SKM-1 (cell line): Measurements from ENCODE around the gene BRPF1.

ENCODE experiments used
- DNase-seq: peaks from one replicate; lab custom pipeline; 2025; ENCODE audit not compliant: unreplicated experiment; lab: John Stamatoyannopoulos, UW

The BRPF1 gene

DNA sequence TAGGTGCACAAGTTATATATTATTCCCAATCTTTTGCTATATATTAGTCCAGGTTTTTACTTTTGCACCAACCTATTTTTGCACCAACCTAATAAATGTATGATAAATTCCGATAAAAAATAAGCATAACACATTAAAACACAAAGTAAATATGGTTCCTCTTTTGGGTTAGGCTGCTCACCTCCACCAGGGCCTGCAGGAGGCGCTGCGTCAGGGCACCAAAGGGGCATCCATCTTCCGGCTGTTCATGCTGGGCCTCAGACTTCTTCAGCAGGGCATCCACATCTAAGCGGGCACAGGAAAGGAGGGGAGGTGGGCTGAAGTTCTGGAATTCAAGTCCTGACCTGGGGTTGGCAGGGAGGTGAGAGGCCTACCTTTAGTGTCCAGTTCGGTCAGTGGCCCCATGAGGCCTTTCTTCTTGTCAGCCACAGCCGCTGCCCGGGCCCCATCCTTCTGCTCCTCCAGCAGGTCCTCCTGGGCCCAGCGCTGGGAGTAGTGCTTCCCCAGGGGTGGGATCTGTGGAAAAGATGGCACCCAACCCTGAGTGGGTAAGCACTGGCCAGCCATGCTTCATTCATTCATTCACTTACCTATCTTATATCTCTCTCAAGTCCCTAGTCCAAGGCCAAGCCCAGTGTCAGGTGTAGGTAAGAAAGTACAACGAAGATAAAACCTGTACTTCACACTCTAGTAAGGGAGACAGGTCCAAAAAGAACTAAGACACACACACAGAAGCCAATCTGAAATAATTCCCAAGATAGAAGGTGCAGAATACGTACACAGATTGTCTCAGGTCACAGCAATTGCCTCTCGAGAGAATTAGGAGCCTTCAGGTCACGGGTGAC, 55.5 kb downstream of the BRPF1 start:
- DNase-seq, result no peak

DNA sequence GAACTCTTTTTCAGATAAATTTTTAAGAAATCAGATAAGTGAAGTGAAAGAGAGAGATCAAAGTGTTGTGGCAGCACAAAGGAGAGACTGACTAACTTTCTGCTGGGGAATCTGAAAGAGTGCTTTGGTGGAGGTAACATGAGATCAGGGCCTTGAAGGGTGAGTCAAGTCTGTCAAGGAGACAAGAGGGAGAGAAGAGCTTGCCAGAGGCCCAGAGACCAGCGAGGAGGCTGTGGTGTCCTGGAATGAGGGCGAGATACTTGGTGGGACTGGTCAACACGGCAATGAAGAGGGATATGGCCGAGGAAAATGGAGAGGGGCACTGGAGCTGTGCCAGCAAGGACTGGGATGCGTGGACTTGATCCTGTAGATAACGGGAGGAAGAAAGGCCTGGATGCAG, 56.2 kb downstream of the BRPF1 start:
- no peak for DNase-seq

DNA sequence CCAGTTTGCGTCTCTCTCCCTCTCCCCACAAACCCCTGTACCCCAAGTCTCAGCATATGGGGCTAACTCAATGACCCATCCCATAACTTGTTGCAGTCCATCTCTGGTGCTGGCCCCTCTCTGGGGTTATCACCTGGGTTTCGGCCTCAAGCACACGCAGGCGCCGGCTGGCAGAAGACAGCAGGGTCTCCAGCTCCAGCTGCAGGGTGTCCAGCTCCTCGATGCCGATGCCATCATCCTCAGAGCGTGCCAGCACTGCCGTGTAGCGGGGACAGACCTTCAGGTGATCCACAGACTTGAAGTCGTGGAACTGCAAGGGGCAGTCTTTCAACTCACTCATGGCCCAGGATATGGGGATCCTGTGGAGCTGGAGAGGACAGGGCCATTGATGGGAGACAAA, 59.6 kb downstream of the BRPF1 start:
- no peak for DNase-seq

DNA sequence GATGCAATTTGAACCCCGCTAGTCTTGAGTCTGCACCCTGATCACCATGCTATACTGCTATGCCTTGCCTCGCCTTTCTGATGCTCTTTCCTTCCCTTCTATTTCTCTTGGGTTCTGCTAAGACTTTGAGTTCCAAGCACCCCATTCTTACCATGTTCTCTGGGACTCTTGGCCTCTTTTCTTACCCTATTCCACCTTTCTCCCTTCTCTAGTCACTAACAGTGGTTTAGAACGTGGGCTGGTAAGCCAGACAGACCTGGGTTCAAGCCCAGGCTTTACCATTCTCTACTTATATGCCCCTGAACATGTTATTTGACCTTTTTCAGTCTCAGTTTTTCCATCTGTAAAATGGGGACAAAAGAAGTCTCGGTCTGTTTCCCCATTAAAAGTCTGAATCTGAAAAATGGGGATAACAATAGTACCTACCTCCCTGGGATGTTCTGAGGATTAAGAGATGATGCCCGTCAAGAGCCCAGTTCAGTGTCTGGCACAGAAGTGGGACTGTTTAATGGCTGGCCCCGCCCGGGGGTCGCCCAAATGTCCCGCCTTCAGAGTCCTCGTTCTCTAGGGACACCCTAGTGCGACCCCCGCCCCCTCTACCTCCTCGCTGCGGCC, 60.4 kb downstream of the BRPF1 start:
- DNase-seq, result peak; percentile 75

DNA sequence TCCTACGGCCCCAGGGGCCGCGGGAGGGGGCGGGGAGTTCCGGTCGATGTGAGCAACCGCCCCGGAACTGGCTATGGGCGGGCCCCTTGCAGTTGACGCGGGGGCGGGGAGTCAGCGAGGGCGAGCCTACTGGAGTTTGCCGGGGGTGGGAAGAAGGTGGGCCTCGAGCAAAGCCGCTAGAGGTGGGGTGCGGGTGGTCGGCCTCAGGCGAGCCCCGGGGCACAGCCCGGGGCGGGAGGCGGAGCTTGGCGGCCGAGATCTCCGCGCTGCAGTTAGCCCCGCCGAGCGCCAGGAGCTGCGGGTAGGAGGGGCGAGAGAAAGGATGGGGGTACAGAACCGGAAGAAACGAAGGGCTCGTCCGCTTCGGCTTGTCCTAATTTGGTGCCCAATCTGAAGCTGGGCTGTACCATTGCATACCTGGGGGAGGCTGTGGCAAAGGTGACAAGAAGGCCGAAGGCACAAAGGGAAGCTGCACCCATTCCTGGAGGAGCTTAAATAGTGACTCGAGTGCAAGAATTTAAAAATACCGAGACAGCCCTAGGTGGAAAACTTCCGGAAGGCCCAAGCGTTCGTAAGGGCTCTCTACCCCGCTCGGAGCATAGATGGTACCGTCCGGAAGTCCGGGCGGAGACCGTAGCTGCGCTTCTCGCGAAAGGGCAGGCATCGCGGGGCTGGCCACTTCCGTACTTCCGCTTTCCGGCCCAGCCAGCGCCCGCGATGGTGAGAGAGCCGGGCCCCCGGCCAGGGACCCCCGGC, 61.0 kb downstream of the BRPF1 start, which contains the start of the genes ARPC4 and TADA3:
ARPC4 (plus strand) TSS at position 678 of the 756 bp plus-strand sequence; CDS start at position 718, 40 bp downstream.
TADA3 (minus strand) TSS at position 69 of the 756 bp plus-strand sequence. CDS start 1,007 bp downstream, outside the sequence.
- peak; percentile 95 for DNase-seq

DNA sequence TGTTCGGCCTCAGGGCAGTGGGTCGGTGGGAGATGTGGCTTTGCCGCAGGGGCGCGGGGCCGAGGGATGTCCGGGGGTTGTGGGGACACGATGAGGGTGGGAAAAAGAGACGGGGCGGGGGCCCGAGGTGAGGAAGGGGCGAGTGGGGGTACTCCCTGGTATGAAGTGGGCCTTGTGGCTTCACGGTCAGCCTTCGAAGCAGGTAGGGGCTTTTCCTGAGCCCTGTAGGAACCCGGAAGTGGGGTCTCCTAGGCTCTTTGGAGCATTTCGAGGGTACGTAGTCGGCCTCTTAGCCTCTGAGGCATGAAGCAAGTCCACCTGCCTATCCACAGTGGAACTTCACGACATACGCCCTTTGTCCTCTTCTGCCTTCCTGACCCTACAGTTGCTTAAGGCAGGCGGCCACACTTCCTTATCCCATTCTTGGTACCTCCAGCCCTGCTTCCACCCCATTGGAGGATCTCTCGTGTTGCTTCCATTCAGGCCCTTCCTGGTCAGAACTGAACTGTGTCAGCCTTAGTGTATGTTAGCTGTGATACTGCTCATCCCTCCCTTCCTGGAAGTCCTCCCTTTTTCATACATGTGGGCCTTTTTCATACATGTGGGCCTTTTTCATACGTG, 61.7 kb downstream of the BRPF1 start:
- DNase-seq, result peak; percentile 38

DNA sequence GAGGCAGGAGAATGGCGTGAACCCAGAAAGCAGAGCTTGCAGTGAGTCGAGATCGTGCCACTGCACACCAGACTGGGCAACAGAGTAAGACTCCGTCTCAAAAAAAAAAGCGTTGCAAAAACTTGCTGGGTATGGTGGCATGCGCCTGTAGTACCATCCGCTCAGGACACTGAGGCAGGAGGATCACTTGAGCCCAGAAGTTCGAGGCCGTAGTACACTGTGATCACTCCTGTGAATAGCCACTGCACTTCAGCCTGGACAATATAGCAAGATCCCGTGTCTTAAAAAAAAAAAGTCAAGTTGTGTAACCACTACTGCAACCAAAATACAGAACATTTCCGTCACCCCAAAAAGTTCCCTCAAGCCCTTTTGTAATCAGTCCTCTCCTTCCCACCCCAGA, 62.9 kb downstream of the BRPF1 start:
- DNase-seq, result no peak

DNA sequence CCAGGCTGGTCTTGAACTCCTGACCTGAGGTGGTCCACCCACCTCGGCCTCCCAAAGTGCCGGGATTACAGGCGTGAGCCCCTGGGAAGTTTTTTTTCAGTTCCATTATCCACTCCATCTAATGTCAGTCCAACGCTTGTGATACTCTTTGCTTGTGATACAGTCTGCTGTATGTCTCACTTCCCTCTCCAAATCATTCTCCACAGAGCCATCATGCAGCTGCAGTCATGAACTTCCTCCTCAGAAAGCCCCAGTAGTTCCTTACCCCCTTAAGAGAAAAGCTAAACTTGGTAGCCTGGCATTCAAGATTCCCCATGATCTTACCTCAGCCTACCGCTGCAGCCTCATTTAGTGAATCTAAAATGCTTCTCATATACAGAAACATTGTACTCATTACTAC, 63.7 kb downstream of the BRPF1 start:
- no peak for DNase-seq

DNA sequence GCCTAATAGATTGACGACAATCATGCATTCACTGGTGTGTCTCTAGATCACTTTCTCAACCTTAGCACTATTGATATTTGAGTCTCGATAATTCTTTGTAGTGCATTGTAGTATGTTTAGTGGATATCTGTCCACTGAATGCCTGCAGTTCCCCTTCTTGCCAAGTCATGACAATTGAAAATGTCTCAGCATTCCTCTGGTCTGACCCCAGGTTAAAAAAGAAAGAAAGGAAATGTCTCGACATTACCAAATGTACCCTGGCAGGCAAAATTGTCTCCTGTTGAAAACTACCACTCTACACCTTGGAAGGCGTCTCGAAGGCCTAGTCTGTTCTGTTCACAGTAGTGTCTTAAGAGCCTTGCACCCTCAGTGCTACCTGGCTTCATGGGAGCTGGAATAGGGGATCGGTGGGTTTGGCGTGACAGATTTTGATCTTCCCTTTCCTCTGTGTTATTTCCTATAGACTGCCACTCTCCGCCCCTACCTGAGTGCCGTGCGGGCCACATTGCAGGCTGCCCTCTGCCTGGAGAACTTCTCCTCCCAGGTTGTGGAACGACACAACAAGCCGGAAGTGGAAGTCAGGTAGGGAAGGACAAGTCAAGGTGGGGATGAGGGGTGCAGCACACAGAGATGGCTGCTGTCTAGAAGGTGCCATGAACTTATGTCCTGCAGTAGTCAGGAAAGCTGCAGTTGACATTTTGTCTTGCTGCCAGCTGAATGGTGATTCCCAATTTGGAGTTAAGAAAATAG, 65.8 kb downstream of the BRPF1 start:
- no peak for DNase-seq
